GM23338 (cell line): ENCODE measurements around the gene CARD6. TPM values are rescaled to one million over a fixed set of nuclear protein-coding genes. Genes with fewer than 3 reads are reported as not detected.

ENCODE experiments used
- ATAC-seq: fragments of 200-7000 bp; cut with Tn5 transposase; 3 replicates; pipeline ENCODE4 v1.9.1; 2020
- DNase-seq: peaks from one replicate; pipeline ENCODE4 v3.0.0-alpha.2; 2015; ENCODE audit warnings: low spot score
- H2AFZ ChIP-seq: fragments of 200-600 bp; sonication (generic); 2 replicates; pipeline ENCODE4 v1.8.0; 2016; ENCODE audit warnings: antibody characterized with exemption, mild to moderate bottlenecking, moderate library complexity
- H3F3A ChIP-seq: fragments of 200-600 bp; sonication (generic); replicated peaks from 2 replicates; pipeline ENCODE4 v1.8.0; 2017; ENCODE audit warnings: antibody characterized with exemption, mixed run types, low read depth
- H3K27ac ChIP-seq: fragments of 200-600 bp; sonication (generic); 2 replicates; pipeline ENCODE4 v1.6.1; 2016; ENCODE audit warnings: low read depth
- H3K27me3 ChIP-seq: fragments of 200-600 bp; sonication (generic); 2 replicates; pipeline ENCODE4 v1.8.0; 2016; ENCODE audit warnings: mild to moderate bottlenecking, mixed run types, moderate library complexity; ENCODE audit not compliant: insufficient read depth
- H3K36me3 ChIP-seq: fragments of 200-600 bp; sonication (generic); 2 replicates; pipeline ENCODE4 v1.8.0; 2016; ENCODE audit warnings: mild to moderate bottlenecking; ENCODE audit not compliant: insufficient read depth
- H3K4me1 ChIP-seq: fragments of 200-600 bp; sonication (generic); 2 replicates; pipeline ENCODE4 v1.8.0; 2016; ENCODE audit warnings: mild to moderate bottlenecking, moderate library complexity; ENCODE audit not compliant: insufficient read depth
- H3K4me2 ChIP-seq: fragments of 200-600 bp; sonication (generic); 2 replicates; pipeline ENCODE4 v1.7.1; 2017; ENCODE audit warnings: mixed run types
- H3K4me3 ChIP-seq: fragments of 200-600 bp; sonication (generic); 2 replicates; pipeline ENCODE4 v1.6.1; 2016; ENCODE audit warnings: mixed run types
- H3K79me2 ChIP-seq: fragments of 200-600 bp; sonication (generic); replicated peaks from 2 replicates; pipeline ENCODE4 v1.8.0; 2017; ENCODE audit warnings: mild to moderate bottlenecking; ENCODE audit not compliant: insufficient read depth
- H3K9me2 ChIP-seq: fragments of 200-600 bp; sonication (generic); 2 replicates; pipeline ENCODE4 v1.8.0; 2017; ENCODE audit not compliant: insufficient read depth
- H4K20me1 ChIP-seq: fragments of 200-600 bp; sonication (generic); replicated peaks from 2 replicates; pipeline ENCODE4 v1.8.0; 2017; ENCODE audit warnings: mild to moderate bottlenecking; ENCODE audit not compliant: insufficient read depth
- H3K27ac Mint-ChIP-seq: 2 replicates; pipeline ENCODE4 v1.8.0; 2020; ENCODE audit warnings: inconsistent platforms, mild to moderate bottlenecking, moderate library complexity, mixed read lengths
- H3K27me3 Mint-ChIP-seq: 3 replicates; pipeline ENCODE4 v1.8.0; 2022; ENCODE audit warnings: low read depth, mild to moderate bottlenecking, moderate library complexity, mixed read lengths, inconsistent platforms; ENCODE audit not compliant: insufficient read depth, poor library complexity
- H3K36me3 Mint-ChIP-seq: 3 replicates; pipeline ENCODE4 v1.8.0; 2021; ENCODE audit warnings: low read depth, mild to moderate bottlenecking, inconsistent platforms, moderate library complexity, mixed read lengths
- H3K4me1 Mint-ChIP-seq: 3 replicates; pipeline ENCODE4 v1.8.0; 2020; ENCODE audit warnings: mild to moderate bottlenecking, inconsistent platforms, mixed read lengths
- H3K4me3 Mint-ChIP-seq: 3 replicates; pipeline ENCODE4 v1.8.0; 2021; ENCODE audit warnings: moderate library complexity, mild to moderate bottlenecking, inconsistent platforms, mixed read lengths
- H3K9me3 Mint-ChIP-seq: 3 replicates; pipeline ENCODE4 v1.8.0; 2020; ENCODE audit warnings: moderate library complexity, mild to moderate bottlenecking, inconsistent platforms, mixed read lengths
- CREB1 ChIP-seq: fragments of 250-450 bp; sonication (Bioruptor Pico); IDR thresholded peaks from 2 replicates; pipeline ENCODE4 v1.5.0; 2020; ENCODE audit warnings: low read depth, mild to moderate bottlenecking, moderate library complexity
- EZH2 ChIP-seq: fragments of 200-600 bp; sonication (generic); IDR thresholded peaks from one replicate; pipeline ENCODE4 v1.8.0; 2017; ENCODE audit warnings: antibody characterized with exemption, mild to moderate bottlenecking, low read depth; ENCODE audit not compliant: unreplicated experiment
- EZH2phosphoT487 ChIP-seq: fragments of 200-600 bp; sonication (generic); IDR thresholded peaks from one replicate; pipeline ENCODE4 v1.8.1; 2018; ENCODE audit warnings: antibody characterized with exemption; ENCODE audit not compliant: unreplicated experiment
- JUNB ChIP-seq: IDR thresholded peaks from one replicate; pipeline ENCODE4 v1.6.1; 2016; ENCODE audit warnings: antibody characterized with exemption; ENCODE audit not compliant: unreplicated experiment
- NANOG ChIP-seq: IDR thresholded peaks from 2 replicates; pipeline ENCODE4 v1.6.1; 2016; ENCODE audit warnings: antibody characterized with exemption, borderline replicate concordance
- POLR2AphosphoS5 ChIP-seq: IDR thresholded peaks from 2 replicates; pipeline ENCODE4 v1.6.1; 2016; ENCODE audit warnings: antibody characterized with exemption, low read depth
- STAT1 ChIP-seq: IDR thresholded peaks from one replicate; pipeline ENCODE4 v1.6.1; 2016; ENCODE audit warnings: antibody characterized with exemption; ENCODE audit not compliant: unreplicated experiment
- ZNF114 ChIP-seq: fragments of 250-450 bp; sonication (Bioruptor Pico); IDR thresholded peaks from 2 replicates; pipeline ENCODE4 v1.5.0; 2020; ENCODE audit warnings: mild to moderate bottlenecking, moderate library complexity
- ZNF331 ChIP-seq: fragments of 250-450 bp; sonication (Bioruptor Pico); IDR thresholded peaks from 2 replicates; pipeline ENCODE4 v1.5.0; 2020; ENCODE audit warnings: low read depth, mild to moderate bottlenecking, moderate library complexity
- polyA plus RNA-seq: library from polyadenylated mRNA; unstranded; fragments of >200 nt; fragmentation: Nextera tagmentation; extraction: Ambion mirVana; gene quantifications from 2 replicates; pipeline ENCODE4 v1.2.1, GENCODE V29; 2016
- total RNA-seq: library from RNA; depleted of rRNA; stranded (reverse); fragments of >200 nt; shearing (Covaris generic); gene quantifications from 2 replicates; pipeline ENCODE4 v1.2.3, GENCODE V29; 2014
- TF ChIP-seq, protein P1 (sequence below): IDR thresholded peaks from 2 replicates; pipeline ENCODE4 v1.6.1; 2016; ENCODE audit warnings: antibody characterized with exemption
- TF ChIP-seq, protein P2 (sequence below), 2 experiments: fragments of 200-600 bp in 1 of 2; sonication (generic) in 1 of 2; conservative IDR thresholded peaks; 2 replicates each; pipeline versions ENCODE4 v1.5.1 to v1.6.1; 2016 to 2017; ENCODE audit warnings: antibody characterized with exemption in 2 of 2, low read depth in 2 of 2, mild to moderate bottlenecking in 2 of 2, moderate library complexity in 1 of 2
- TF ChIP-seq, protein P3 (sequence below): fragments of 250-450 bp; sonication (Bioruptor Pico); IDR thresholded peaks from 2 replicates; pipeline ENCODE4 v1.5.0; 2020; ENCODE audit warnings: mild to moderate bottlenecking, moderate library complexity
- TF ChIP-seq, protein P4 (sequence below): IDR thresholded peaks from one replicate; pipeline ENCODE4 v1.6.1; 2018; ENCODE audit warnings: antibody characterized with exemption; ENCODE audit not compliant: unreplicated experiment

Gene CARD6
- total and polyA plus RNA-seq, 2 experiments from 2014 or later = 0.32 to 0.45 TPM

DNA sequence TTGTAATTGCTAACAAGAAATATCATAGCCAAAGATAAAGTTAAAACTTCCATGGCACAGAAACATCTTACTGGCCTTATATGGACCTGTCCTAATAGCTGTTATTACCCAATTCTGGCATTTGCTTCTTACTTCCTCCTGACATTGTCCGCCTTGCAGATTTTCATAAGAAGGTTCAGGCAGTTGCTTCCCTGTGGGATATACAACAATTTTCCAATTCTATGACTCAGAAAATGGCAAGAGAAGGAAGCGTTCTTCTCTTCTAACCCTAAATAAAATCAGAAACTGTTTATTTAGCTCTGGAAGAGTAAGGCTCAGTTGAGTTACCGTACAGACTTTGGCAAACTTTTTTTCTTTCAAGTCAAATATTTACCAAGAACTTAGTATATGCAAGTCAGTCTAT, 44.7 kb upstream of the CARD6 start:
- peaks cover 2% of the 10 kb centered on the region for H3K27me3 Mint-ChIP-seq
- H3K9me2 ChIP-seq = no peaks in the 10 kb centered on the region
- no peak for ATAC-seq
- H3K36me3 Mint-ChIP-seq = peaks cover 19% of the 10 kb centered on the region
- H3F3A ChIP-seq = 0 out of 2 replicates have a peak, but pooled peaks cover 5% of the 10 kb centered on the region
- H3K4me1 ChIP-seq = peaks cover 17% of the 10 kb centered on the region
- H3K27ac Mint-ChIP-seq = no peak overlapping the region
- peaks cover 58% of the 10 kb centered on the region for H3K79me2 ChIP-seq
- no peaks in the 10 kb centered on the region for H3K27me3 ChIP-seq
- peak overlapping the region; percentile 87 for H3K4me3 Mint-ChIP-seq
- no peak for DNase-seq
- H3K9me3 Mint-ChIP-seq = no peaks in the 10 kb centered on the region
- H2AFZ ChIP-seq = no peak overlapping the region
- H3K4me2 ChIP-seq = peak overlapping the region; percentile 78
- H4K20me1 ChIP-seq = peaks cover 32% of the 10 kb centered on the region
- H3K27ac ChIP-seq = no peak overlapping the region
- H3K4me3 ChIP-seq = peak overlapping the region; percentile 68
- H3K36me3 ChIP-seq = peaks cover 3% of the 10 kb centered on the region; the same call in 1 of the 2 replicates
- peaks cover 22% of the 10 kb centered on the region for H3K4me1 Mint-ChIP-seq
- no peak for TF ChIP-seq STAT1
- TF ChIP-seq, protein P1, sequence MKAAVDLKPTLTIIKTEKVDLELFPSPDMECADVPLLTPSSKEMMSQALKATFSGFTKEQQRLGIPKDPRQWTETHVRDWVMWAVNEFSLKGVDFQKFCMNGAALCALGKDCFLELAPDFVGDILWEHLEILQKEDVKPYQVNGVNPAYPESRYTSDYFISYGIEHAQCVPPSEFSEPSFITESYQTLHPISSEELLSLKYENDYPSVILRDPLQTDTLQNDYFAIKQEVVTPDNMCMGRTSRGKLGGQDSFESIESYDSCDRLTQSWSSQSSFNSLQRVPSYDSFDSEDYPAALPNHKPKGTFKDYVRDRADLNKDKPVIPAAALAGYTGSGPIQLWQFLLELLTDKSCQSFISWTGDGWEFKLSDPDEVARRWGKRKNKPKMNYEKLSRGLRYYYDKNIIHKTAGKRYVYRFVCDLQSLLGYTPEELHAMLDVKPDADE = no peak
- TF ChIP-seq ZNF331 = no peak
- no peak for TF ChIP-seq JUNB
- TF ChIP-seq POLR2AphosphoS5 = no peak
- TF ChIP-seq EZH2phosphoT487 = no peak
- TF ChIP-seq CREB1 = no peak
- TF ChIP-seq, protein P2, sequence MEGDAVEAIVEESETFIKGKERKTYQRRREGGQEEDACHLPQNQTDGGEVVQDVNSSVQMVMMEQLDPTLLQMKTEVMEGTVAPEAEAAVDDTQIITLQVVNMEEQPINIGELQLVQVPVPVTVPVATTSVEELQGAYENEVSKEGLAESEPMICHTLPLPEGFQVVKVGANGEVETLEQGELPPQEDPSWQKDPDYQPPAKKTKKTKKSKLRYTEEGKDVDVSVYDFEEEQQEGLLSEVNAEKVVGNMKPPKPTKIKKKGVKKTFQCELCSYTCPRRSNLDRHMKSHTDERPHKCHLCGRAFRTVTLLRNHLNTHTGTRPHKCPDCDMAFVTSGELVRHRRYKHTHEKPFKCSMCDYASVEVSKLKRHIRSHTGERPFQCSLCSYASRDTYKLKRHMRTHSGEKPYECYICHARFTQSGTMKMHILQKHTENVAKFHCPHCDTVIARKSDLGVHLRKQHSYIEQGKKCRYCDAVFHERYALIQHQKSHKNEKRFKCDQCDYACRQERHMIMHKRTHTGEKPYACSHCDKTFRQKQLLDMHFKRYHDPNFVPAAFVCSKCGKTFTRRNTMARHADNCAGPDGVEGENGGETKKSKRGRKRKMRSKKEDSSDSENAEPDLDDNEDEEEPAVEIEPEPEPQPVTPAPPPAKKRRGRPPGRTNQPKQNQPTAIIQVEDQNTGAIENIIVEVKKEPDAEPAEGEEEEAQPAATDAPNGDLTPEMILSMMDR (conservative IDR thresholded peaks at IDR 0.05; ENCODE audit: low read depth in 2 of 2) = no peak
- TF ChIP-seq, protein P3, sequence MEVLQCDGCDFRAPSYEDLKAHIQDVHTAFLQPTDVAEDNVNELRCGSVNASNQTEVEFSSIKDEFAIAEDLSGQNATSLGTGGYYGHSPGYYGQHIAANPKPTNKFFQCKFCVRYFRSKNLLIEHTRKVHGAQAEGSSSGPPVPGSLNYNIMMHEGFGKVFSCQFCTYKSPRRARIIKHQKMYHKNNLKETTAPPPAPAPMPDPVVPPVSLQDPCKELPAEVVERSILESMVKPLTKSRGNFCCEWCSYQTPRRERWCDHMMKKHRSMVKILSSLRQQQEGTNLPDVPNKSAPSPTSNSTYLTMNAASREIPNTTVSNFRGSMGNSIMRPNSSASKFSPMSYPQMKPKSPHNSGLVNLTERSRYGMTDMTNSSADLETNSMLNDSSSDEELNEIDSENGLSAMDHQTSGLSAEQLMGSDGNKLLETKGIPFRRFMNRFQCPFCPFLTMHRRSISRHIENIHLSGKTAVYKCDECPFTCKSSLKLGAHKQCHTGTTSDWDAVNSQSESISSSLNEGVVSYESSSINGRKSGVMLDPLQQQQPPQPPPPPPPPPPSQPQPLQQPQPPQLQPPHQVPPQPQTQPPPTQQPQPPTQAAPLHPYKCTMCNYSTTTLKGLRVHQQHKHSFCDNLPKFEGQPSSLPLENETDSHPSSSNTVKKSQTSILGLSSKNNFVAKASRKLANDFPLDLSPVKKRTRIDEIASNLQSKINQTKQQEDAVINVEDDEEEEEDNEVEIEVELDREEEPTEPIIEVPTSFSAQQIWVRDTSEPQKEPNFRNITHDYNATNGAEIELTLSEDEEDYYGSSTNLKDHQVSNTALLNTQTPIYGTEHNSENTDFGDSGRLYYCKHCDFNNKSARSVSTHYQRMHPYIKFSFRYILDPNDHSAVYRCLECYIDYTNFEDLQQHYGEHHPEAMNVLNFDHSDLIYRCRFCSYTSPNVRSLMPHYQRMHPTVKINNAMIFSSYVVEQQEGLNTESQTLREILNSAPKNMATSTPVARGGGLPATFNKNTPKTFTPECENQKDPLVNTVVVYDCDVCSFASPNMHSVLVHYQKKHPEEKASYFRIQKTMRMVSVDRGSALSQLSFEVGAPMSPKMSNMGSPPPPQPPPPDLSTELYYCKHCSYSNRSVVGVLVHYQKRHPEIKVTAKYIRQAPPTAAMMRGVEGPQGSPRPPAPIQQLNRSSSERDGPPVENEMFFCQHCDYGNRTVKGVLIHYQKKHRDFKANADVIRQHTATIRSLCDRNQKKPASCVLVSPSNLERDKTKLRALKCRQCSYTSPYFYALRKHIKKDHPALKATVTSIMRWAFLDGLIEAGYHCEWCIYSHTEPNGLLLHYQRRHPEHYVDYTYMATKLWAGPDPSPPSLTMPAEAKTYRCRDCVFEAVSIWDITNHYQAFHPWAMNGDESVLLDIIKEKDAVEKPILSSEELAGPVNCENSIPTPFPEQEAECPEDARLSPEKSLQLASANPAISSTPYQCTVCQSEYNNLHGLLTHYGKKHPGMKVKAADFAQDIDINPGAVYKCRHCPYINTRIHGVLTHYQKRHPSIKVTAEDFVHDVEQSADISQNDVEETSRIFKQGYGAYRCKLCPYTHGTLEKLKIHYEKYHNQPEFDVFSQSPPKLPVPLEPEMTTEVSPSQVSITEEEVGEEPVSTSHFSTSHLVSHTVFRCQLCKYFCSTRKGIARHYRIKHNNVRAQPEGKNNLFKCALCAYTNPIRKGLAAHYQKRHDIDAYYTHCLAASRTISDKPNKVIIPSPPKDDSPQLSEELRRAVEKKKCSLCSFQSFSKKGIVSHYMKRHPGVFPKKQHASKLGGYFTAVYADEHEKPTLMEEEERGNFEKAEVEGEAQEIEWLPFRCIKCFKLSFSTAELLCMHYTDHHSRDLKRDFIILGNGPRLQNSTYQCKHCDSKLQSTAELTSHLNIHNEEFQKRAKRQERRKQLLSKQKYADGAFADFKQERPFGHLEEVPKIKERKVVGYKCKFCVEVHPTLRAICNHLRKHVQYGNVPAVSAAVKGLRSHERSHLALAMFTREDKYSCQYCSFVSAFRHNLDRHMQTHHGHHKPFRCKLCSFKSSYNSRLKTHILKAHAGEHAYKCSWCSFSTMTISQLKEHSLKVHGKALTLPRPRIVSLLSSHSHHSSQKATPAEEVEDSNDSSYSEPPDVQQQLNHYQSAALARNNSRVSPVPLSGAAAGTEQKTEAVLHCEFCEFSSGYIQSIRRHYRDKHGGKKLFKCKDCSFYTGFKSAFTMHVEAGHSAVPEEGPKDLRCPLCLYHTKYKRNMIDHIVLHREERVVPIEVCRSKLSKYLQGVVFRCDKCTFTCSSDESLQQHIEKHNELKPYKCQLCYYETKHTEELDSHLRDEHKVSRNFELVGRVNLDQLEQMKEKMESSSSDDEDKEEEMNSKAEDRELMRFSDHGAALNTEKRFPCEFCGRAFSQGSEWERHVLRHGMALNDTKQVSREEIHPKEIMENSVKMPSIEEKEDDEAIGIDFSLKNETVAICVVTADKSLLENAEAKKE = no peak
- TF ChIP-seq NANOG = no peak
- no peak for TF ChIP-seq EZH2
- TF ChIP-seq, protein P4, sequence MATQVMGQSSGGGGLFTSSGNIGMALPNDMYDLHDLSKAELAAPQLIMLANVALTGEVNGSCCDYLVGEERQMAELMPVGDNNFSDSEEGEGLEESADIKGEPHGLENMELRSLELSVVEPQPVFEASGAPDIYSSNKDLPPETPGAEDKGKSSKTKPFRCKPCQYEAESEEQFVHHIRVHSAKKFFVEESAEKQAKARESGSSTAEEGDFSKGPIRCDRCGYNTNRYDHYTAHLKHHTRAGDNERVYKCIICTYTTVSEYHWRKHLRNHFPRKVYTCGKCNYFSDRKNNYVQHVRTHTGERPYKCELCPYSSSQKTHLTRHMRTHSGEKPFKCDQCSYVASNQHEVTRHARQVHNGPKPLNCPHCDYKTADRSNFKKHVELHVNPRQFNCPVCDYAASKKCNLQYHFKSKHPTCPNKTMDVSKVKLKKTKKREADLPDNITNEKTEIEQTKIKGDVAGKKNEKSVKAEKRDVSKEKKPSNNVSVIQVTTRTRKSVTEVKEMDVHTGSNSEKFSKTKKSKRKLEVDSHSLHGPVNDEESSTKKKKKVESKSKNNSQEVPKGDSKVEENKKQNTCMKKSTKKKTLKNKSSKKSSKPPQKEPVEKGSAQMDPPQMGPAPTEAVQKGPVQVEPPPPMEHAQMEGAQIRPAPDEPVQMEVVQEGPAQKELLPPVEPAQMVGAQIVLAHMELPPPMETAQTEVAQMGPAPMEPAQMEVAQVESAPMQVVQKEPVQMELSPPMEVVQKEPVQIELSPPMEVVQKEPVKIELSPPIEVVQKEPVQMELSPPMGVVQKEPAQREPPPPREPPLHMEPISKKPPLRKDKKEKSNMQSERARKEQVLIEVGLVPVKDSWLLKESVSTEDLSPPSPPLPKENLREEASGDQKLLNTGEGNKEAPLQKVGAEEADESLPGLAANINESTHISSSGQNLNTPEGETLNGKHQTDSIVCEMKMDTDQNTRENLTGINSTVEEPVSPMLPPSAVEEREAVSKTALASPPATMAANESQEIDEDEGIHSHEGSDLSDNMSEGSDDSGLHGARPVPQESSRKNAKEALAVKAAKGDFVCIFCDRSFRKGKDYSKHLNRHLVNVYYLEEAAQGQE = no peak
- TF ChIP-seq ZNF114 (CRISPR knock-in tag) = no peak
